Urinary bladder (tissue), 4 donors: ENCODE data around the gene IL17RC. TPM values are rescaled to one million over a fixed set of nuclear protein-coding genes. Genes with fewer than 3 reads are reported as not detected.
"Not testable (repeated sequence)": the region's sequence is repeated elsewhere in the genome, so short reads cannot be mapped to it uniquely, and the experiment has no call there.

Experiments used
- DNase-seq: peaks from one replicate; pipeline ENCODE4 v3.0.0-alpha.2; 2015; ENCODE audit errors: extremely low spot score
- H3K27ac ChIP-seq: one replicate; pipeline ENCODE4 v1.5.1; 2013; ENCODE audit warnings: low read depth, mild to moderate bottlenecking, moderate library complexity
- H3K36me3 ChIP-seq: one replicate; pipeline ENCODE4 v1.6.1; 2013; ENCODE audit warnings: mild to moderate bottlenecking, moderate library complexity; ENCODE audit not compliant: insufficient read depth
- H3K4me1 ChIP-seq: one replicate; pipeline ENCODE4 v1.6.1; 2013; ENCODE audit warnings: mild to moderate bottlenecking, moderate library complexity; ENCODE audit not compliant: insufficient read depth
- H3K4me3 ChIP-seq: one replicate; pipeline ENCODE4 v1.5.1; 2013; ENCODE audit warnings: low read depth, low read length
- WGBS: extraction: QIAGEN DNeasy Blood & Tissue Kit; methylation state at CpG from one replicate; pipeline ENCODE4 v1.1.7; 2013; 5-methylcytosine and 5-hydroxymethylcytosine counted together
- polyA plus RNA-seq: library from polyadenylated mRNA; stranded (reverse); fragments of 200-250 nt; gene quantifications from one replicate; pipeline ENCODE4 v1.2.3, GENCODE V29; 2013
- total RNA-seq: library from RNA; depleted of rRNA; stranded (reverse); fragments of >200 nt; gene quantifications from one replicate; pipeline ENCODE4 v1.2.3, GENCODE V29; 2014
- donor health status: healthy with polysubstance abuse.
- donor health status: healthy.

Gene IL17RC
- total and polyA plus RNA-seq, 2 donors: 24.7 to 72.5 TPM

DNA sequence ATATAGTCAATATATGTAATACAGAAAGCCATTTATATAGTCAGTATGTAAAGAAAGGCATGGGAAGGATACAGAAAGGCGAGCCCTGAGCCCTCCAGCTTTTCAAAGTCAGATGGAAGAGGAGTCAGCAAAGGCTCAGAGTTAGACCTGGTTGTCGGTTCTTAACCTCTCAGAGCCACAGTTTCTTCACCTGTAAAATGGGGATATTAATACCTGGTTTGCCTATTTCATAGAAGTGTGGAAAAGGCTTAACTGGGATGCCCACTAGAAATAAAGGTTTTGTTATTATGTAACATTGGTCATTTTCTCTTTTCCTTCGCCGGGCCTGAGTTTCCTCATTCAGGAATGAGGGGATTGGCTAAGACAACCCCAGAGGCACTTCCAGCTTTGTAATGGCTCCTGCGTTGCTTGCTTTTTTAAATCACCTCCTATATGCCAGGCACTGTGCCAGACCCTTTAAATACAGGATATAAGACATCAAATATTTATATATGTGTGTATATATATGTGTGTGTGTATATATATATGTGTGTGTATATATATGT is 19.1 kb downstream of the IL17RC start:
- H3K36me3 ChIP-seq: no peaks in the 10 kb centered on the region
- no peak for DNase-seq
- no peaks in the 10 kb centered on the region for H3K4me1 ChIP-seq
- no peak overlapping the region for H3K4me3 ChIP-seq
- no peak overlapping the region for H3K27ac ChIP-seq
- 89% methylated on average over 5 of the region's 5 CpGs for WGBS

DNA sequence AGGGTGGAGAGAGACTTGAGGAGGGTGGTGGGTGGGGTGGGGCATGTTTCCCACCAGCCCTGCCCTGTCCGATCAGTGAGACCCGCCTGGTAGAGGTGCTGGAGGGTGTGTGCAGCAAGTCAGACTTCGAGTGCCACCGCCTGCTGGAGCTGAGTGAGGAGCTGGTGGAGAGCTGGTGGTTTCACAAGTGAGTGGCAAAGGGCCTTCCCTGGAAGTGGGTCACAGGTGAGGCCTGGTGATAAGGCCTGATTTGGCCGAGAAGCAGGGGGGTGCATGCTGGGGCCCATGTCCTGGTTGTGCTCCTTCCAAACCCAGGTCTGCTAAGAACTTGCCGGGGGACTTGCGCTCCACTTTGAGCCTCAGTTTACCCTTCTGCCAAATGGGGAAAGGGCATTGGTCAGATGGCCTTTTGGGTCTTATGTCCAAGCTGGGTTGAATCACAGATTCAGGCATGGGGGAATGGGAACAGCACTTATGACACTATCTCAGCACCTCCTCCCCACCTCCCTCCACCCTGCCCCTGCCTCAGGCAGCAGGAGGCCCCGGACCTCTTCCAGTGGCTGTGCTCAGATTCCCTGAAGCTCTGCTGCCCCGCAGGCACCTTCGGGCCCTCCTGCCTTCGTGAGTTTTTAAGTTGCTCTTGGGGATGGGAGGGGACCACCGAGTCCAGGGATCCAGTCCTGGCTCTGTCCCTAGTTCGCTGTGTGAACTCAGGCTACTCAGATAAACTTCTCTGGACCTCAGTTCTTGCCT is 20.8 kb downstream of the IL17RC start:
- H3K27ac ChIP-seq: no peak overlapping the region
- H3K4me1 ChIP-seq: no peaks in the 10 kb centered on the region
- no peak overlapping the region for H3K4me3 ChIP-seq
- DNase-seq: no peak
- WGBS: 95% methylated on average over 13 of the region's 13 CpGs
- H3K36me3 ChIP-seq: no peaks in the 10 kb centered on the region

DNA sequence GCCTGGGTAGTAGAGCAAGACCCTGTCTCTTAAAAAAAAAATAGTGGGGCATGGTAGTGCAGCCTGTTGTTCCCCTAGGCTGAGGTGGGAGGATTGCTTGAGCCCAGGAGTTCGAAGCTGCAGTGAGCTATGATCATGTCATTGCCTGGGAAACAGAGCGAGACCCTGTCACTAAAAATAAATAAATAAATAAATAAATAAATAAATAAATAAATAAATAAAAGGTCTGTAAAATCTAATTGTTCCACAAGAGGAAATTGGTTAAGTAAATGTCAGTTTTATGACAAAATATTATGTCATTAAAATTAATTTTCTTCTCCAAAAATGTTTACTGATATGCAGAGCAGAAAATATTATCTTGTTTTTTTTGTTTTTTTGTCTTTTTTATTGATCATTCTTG is 22.1 kb downstream of the IL17RC start:
- WGBS: 93% methylated on average over 2 of the region's 2 CpGs
- Histone ChIP-seq H3K36me3 (no peaks in the 10 kb centered on the region), H3K27ac (no peak overlapping the region)

DNA sequence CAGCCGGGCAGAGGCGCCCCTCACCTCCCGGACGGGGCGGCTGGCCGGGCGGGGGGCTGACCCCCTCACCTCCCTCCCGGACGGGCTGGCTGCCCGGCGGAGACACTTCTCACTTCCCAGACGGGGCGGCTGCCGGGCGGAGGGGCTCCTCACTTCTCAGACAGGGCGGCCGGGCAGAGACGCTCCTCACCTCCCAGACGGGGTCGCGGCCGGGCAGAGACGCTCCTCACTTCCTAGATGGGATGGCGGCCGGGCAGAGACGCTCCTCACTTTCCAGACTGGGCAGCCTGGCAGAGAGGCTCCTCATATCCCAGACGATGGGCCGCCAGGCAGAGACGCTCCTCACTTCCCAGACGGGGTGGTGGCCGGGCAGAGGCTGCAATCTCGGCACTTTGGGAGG is 23.0 kb downstream of the IL17RC start:
- DNase-seq, H3K27ac ChIP-seq, H3K4me3 ChIP-seq, H3K36me3 ChIP-seq, H3K4me1 ChIP-seq: not testable (repeated sequence)
- 95% methylated on average over 31 of the region's 32 CpGs for WGBS

More for the DNA sequence above, 22.1 kb downstream of the IL17RC start:
- no peaks in the 10 kb centered on the region for H3K4me1 ChIP-seq
- H3K4me3 ChIP-seq: no peak overlapping the region
- no peak for DNase-seq

DNA sequence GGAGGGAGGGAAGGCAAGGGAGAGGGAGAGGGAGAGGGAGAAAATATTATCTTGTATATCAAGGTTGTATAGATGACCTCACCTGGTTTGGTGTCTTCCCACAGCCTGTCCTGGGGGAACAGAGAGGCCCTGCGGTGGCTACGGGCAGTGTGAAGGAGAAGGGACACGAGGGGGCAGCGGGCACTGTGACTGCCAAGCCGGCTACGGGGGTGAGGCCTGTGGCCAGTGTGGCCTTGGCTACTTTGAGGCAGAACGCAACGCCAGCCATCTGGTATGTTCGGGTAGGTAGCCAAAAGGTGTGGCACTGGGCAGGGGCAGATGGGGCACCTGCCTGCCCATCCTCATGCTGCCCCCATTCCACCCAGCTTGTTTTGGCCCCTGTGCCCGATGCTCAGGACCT is 23.8 kb downstream of the IL17RC start:
- DNase-seq: no peak
- WGBS: 95% methylated on average over 10 of the region's 10 CpGs
- H3K36me3 ChIP-seq: no peaks in the 10 kb centered on the region
- no peak overlapping the region for H3K27ac ChIP-seq
- H3K4me1 ChIP-seq: no peaks in the 10 kb centered on the region
- no peak overlapping the region for H3K4me3 ChIP-seq

DNA sequence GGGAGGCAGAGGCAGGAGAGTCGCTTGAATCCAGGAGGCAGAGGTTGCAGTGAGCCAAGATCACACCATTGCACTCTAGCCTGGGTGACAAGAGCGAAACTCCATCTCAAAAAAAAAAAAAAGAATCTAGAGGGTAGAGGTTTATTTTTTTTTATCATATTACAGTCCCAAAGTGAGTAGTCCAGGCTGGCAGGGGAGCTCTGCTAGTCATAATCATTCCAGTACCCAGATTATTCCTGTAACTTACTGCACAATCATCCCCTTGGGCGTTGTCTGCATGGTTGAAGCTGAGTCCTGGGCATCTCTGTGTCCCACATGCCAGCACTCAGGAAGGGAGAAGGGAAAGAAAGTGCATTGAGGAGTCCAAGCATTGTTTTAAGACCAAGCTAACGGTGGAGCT is 25.3 kb downstream of the IL17RC start:
- H3K4me3 ChIP-seq: no peak overlapping the region
- DNase-seq: no peak
- WGBS: 80% methylated on average over 4 of the region's 4 CpGs
- no peak overlapping the region for H3K27ac ChIP-seq
- H3K36me3 ChIP-seq: no peaks in the 10 kb centered on the region
- H3K4me1 ChIP-seq: no peaks in the 10 kb centered on the region

DNA sequence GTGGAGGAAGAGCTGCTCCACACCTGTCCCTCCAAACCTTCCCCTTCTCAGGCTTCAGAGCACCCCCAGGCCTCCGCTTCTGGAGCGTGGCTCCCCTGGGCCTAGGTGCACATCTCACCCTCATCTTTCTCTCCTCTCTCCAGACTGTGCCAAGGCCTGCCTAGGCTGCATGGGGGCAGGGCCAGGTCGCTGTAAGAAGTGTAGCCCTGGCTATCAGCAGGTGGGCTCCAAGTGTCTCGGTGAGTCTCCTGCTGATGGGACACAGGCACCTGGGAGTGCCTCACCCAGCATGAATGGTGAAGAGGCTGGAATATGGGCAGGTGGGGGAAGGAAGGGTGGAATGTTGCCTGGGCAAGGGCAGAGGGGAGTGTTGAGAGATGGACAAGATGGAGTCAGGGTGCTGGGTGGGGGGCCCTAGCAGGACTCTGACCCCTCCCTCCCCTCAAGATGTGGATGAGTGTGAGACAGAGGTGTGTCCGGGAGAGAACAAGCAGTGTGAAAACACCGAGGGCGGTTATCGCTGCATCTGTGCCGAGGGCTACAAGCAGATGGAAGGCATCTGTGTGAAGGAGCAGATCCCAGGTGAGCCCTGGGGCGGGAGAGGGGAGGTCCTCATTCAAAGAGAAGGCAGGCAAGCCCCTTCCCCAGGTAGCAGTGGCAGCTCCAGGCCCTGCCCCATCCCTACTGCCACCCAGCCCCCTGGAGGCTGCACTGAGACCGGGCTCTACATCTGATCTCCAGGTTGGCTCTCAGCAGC is 26.2 kb downstream of the IL17RC start:
- no peak for DNase-seq
- 87% methylated on average over 11 of the region's 11 CpGs for WGBS
- H3K36me3 ChIP-seq: no peaks in the 10 kb centered on the region
- no peak overlapping the region for H3K4me3 ChIP-seq
- H3K27ac ChIP-seq: no peak overlapping the region
- H3K4me1 ChIP-seq: no peaks in the 10 kb centered on the region

DNA sequence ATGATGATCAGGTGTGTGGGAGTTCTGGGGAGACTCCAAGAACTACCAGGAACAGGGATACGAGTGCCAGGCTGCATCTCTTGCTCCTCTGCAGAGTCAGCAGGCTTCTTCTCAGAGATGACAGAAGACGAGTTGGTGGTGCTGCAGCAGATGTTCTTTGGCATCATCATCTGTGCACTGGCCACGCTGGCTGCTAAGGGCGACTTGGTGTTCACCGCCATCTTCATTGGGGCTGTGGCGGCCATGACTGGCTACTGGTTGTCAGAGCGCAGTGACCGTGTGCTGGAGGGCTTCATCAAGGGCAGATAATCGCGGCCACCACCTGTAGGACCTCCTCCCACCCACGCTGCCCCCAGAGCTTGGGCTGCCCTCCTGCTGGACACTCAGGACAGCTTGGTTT is 27.4 kb downstream of the IL17RC start:
- Histone ChIP-seq H3K36me3 (no peaks in the 10 kb centered on the region), H3K27ac (no peak overlapping the region), H3K4me3 (no peak overlapping the region), H3K4me1 (no peaks in the 10 kb centered on the region)
- DNase-seq: no peak
- WGBS: 89% methylated on average over 11 of the region's 11 CpGs

DNA sequence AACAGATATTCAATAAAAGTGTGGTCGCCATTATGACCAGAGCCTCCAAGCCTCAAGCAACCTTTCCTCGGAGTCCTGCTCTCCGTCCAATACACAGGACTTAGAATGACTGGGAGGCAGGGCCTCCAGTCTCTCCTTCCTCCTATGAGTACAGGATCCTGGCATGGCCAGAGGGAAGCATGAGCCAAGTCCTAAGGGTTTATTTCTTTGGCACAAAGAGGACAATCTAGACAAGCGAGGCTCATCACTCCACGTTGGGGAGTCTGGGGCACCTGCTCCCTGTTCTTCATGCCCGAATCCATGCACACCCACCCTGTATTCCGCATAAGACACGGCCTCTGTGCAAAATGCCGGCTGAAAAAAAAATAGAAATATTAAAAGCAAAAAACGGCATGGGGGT is 28.5 kb downstream of the IL17RC start:
- Histone ChIP-seq H3K36me3 (no peaks in the 10 kb centered on the region), H3K4me1 (no peaks in the 10 kb centered on the region), H3K4me3 (no peak overlapping the region), H3K27ac (no peak overlapping the region)
- WGBS: 71% methylated on average over 10 of the region's 10 CpGs
- DNase-seq: no peak

DNA sequence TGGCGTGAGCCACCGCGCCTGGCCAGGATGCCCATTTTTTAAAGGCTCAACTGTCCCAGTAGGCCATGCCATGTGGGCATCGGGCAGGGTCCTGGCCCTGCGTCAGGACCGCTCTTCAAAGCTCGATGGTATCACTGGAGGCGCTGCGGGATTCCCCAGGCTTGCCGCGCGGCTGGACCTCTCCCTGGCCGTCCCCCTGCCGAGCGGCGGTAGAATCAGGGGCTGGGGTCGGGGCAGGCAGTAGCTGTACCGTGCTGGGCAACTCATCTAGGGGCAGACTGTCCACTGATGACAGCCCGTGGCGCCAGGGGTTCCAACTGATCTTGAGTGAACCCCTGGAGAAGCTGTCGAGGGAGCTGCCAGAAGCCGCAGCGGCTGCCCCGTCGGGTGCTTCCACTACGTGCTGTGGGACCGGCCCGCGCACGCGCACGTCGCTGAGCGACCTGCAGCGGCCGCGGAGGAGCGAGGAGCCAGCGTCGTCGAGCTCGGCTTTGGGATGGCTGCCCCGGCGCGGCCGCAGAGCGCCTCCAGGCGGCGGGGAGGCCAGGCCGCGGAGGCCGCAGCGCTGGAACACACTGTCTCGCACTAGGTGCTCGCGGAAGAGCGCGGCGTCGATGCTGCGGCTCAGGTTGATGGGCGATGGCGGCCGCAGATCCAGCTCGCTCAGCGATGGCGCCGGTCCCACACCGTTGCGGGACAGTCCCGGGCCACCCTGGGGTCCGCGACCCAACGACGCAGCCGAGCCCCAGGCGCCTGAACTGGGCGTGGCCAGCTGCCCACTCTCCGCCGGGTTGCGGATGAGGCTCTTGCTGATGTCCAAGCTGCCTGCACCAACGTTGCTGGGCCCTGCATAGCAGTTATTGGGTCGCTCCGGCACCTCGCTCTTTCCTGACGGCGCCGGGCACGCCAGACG is 29.5 kb downstream of the IL17RC start:
- Histone ChIP-seq H3K36me3 (no peaks in the 10 kb centered on the region), H3K4me3 (peak overlapping the region; percentile 61), H3K4me1 (no peaks in the 10 kb centered on the region), H3K27ac (peak overlapping the region; percentile 55)
- DNase-seq: peak; percentile 47
- 7% methylated on average over 90 of the region's 90 CpGs for WGBS

DNA sequence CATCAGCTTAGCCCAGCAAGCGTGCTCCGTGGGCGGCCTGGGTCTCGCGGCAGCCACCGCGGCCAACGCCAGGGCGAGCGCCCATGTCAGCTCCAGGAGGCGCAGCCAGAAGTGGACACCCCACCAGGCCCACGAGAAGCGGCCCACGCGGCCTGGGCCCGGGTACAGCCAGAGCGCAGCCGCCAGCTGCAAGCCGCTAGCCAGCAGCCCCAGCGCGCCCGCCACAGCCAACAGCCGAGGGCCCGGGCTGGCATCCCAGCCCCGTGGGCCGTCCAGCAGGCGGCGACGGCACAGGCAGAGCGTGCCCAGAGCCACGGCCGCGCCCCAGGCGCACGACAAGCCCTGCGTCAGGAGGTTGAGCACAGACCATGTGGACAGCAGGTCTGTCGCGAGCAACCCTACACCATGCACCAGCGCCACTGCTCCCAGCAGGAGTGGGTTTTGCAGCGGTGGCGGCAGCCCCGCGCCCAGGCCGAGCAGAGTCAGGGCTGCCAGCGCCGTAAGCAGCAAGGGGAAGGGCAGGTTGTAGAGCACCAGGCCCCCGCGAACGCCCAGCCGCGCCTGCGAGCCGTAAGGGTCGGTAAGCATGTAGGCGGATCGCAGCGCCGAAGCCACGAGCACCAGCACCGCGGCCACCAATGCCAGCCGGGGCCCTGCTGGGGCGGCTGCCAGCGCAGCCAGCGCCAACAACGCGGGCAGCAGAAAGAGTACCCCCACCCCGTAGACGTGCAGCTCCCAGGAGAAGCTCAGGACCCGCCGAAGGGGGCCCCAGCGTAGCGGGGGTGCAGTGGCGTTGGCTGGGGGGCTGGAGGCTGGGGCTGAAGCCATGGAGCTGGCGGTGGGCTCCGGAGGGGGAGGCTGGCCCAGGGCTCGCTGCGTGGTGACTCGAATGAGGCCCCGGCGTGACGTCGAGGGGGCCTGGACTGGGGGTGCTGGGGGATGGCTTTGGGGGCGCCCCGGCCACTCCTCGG is 30.4 kb downstream of the IL17RC start:
- Histone ChIP-seq H3K36me3 (no peaks in the 10 kb centered on the region), H3K27ac (peak overlapping the region; percentile 55), H3K4me1 (peaks cover 4% of the 10 kb centered on the region), H3K4me3 (peak overlapping the region; percentile 61)
- 29% methylated on average over 86 of the region's 86 CpGs for WGBS
- no peak for DNase-seq

DNA sequence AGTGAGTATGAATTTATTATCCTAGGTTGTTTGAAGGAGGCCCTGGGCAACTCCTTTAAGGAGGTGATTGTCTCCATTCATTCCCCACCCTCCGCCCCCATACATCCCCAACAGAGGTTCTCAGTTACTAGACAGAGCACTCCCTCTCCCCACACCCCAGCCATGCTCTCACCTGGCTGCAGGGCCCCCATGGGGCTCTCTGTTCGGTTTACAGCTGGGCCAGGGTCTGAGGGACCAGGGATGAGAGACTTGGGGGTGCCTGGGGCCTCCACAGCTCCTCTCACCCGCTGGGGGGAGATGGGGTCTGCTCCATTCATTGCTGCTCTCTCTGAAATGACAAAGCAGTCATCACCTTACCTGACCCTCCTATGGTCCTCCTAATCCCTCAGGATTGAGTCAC is 31.7 kb downstream of the IL17RC start:
- H3K36me3 ChIP-seq: no peaks in the 10 kb centered on the region
- H3K4me1 ChIP-seq: peaks cover 4% of the 10 kb centered on the region
- DNase-seq: no peak
- WGBS: 87% methylated on average over 3 of the region's 3 CpGs
- H3K4me3 ChIP-seq: no peak overlapping the region
- H3K27ac ChIP-seq: no peak overlapping the region
